ENCODE results near the gene RPP21. TPM values are rescaled to one million over a fixed set of nuclear protein-coding genes. Genes with fewer than 3 reads are reported as not detected.

The RPP21 gene
- total RNA-seq (2022) = 44.2 and 47.5 TPM in 2 replicates
- Bru-seq, nascent RNA = percentile 76 among the genes with signal in this experiment
- BruChase-seq, experiment 1, labeled RNA remaining after a 2-hour chase = percentile 81 among the genes with signal in this experiment
- BruChase-seq, experiment 2, labeled RNA remaining after a 6-hour chase = percentile 94 among the genes with signal in this experiment
- long read RNA-seq, transcript RPP21-221 (4 exons, 594 nt) = minor isoform, 14 of 68 reads
- long read RNA-seq, transcript RPP21-226 (4 exons, 621 nt) = minor isoform, 6 of 68 reads
- long read RNA-seq, transcript RPP21-224 (5 exons, 525 nt) = major isoform, 34 of 68 reads
- long read RNA-seq, partial matches to known transcripts = 7 of 68 reads
- long read RNA-seq, other reads (novel, unspliced or antisense) = 6 of 68 reads

DNA sequence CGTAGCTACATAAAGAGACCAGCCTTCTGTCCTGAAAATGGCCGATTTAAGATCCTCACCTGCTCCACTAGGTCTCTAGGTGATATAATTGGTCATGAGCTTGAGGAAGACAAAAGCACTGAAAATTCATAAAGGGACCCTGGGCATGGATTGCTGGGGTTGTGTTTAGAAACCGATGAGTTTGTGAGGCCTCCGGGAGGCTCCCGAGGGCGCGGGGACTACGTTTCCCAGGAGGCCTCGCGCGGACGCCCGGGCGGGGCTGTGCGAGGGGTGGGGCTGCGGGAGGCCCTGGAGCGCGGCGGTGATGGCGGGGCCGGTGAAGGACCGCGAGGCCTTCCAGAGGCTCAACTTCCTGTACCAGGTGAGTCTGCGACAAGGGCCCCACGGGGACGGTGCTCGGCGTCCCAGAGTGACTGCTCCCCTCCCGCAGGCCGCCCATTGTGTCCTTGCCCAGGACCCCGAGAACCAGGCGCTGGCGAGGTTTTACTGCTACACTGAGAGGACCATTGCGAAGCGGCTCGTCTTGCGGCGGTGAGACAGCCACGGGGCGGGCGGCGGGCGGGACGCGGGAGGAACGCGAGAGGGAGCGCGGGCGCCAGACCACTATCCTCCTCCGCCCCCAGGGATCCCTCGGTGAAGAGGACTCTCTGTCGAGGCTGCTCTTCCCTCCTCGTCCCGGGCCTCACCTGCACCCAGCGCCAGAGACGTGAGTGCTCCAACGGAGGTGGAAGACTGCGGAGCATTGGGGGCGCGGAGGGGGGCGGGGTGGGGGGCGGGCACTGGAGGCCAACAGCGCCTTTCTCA, at the start of gene RPP21:
Gene RPP21 (plus strand): TSS at position 289 of the 804 bp plus-strand sequence. CDS start 16 bp downstream, at position 305.
- H3K27me3 ChIP-seq (replicated peaks; ENCODE audit: control insufficient read depth, insufficient read depth, low read length) = no peaks in the 10 kb centered on the region
- POLR2A ChIA-PET = interaction anchor here (1.0 kb wide), 1 partner anchor 19 kb away, joined by 3 read pairs; no protein-coding TSS in a partner anchor
- CTCF ChIA-PET = interaction anchor here (0.9 kb wide), 1 partner anchor 19 kb away, joined by 3 read pairs; no protein-coding TSS in a partner anchor
- Mint-ChIP-seq H3K27ac (ENCODE audit: unreplicated experiment) (peak within 1 kb of the TSS; percentile 65), H3K4me1 (ENCODE audit: low read depth, unreplicated experiment) (peaks cover 6% of the 10 kb centered on the region), H3K27me3 (ENCODE audit: insufficient read depth, unreplicated experiment) (no peaks in the 10 kb centered on the region), H3K36me3 (ENCODE audit: insufficient read depth, unreplicated experiment) (peaks cover 2% of the 10 kb centered on the region), H3K4me3 (ENCODE audit: unreplicated experiment) (peak within 1 kb of the TSS; percentile 78), H3K9me3 (ENCODE audit: unreplicated experiment) (no peaks in the 10 kb centered on the region)
- TF ChIP-seq, protein P1, sequence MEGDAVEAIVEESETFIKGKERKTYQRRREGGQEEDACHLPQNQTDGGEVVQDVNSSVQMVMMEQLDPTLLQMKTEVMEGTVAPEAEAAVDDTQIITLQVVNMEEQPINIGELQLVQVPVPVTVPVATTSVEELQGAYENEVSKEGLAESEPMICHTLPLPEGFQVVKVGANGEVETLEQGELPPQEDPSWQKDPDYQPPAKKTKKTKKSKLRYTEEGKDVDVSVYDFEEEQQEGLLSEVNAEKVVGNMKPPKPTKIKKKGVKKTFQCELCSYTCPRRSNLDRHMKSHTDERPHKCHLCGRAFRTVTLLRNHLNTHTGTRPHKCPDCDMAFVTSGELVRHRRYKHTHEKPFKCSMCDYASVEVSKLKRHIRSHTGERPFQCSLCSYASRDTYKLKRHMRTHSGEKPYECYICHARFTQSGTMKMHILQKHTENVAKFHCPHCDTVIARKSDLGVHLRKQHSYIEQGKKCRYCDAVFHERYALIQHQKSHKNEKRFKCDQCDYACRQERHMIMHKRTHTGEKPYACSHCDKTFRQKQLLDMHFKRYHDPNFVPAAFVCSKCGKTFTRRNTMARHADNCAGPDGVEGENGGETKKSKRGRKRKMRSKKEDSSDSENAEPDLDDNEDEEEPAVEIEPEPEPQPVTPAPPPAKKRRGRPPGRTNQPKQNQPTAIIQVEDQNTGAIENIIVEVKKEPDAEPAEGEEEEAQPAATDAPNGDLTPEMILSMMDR (IDR thresholded peaks at IDR 0.05; ENCODE audit: insufficient read depth in 1 of 2, low read depth in 1 of 2, low read length in 1 of 2, severe bottlenecking in 1 of 2, unreplicated experiment in 1 of 2) = no peak
- no peaks in the 10 kb centered on the region for H3K4me1 ChIP-seq
- intact Hi-C loops (cut with micrococcal nuclease; ENCODE audit: unreplicated experiment) = loop anchor here (1.0 kb wide), 1 partner anchor 126 kb away; no protein-coding TSS in a partner anchor
- H3K36me3 ChIP-seq (ENCODE audit: control insufficient read depth, insufficient read depth, low read length) = peaks cover 1% of the 10 kb centered on the region
- BruUV-seq (replicated peaks) = no TSS peak
- no peaks in the 10 kb centered on the region for H3K9me3 ChIP-seq
- peak within 1 kb of the TSS; percentile 98 for H3K4me3 ChIP-seq (ENCODE audit: low read depth, low read length)
- DNase-seq = peak; percentile 85 to 91

DNA sequence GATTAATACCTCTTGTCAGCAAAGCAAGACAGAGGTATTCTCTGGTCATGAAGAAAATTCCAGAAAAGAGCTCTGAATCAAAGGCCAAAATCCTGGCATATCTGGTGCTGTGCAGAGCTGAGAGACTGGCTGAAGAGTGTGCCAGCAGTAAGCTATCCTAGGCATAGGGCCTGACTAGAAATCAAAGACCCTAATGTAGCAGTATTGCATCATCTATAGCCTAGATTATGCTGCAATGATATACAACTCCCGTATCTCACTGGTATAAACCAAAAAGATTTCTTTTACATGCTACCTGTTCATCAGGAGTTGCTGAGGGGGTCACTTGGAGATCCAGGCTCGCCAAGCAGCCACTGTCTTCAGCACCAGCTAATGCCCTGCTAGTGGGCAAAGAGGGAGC, 49.1 kb upstream of the RPP21 start:
- Histone ChIP-seq H3K27me3 (replicated peaks; ENCODE audit: control insufficient read depth, insufficient read depth, low read length) (no peaks in the 10 kb centered on the region), H3K36me3 (ENCODE audit: control insufficient read depth, insufficient read depth, low read length) (no peaks in the 10 kb centered on the region; the same call in 1 of the 2 replicates), H3K4me3 (ENCODE audit: low read depth, low read length) (no peak overlapping the region), H3K4me1 (no peaks in the 10 kb centered on the region), H3K9me3 (peaks cover 6% of the 10 kb centered on the region; the same call in 1 of the 2 replicates)
- H3K27me3 Mint-ChIP-seq (ENCODE audit: insufficient read depth, unreplicated experiment) = no peaks in the 10 kb centered on the region
- peaks cover 9% of the 10 kb centered on the region for H3K9me3 Mint-ChIP-seq (ENCODE audit: unreplicated experiment)
- POLR2A ChIA-PET = no interaction called here
- intact Hi-C loops (cut with micrococcal nuclease; ENCODE audit: unreplicated experiment) = no loop called here
- no peak overlapping the region for H3K27ac Mint-ChIP-seq (ENCODE audit: unreplicated experiment)
- CTCF ChIA-PET = no interaction called here
- no peak overlapping the region for H3K4me3 Mint-ChIP-seq (ENCODE audit: unreplicated experiment)
- no TSS peak for BruUV-seq (replicated peaks)
- no peaks in the 10 kb centered on the region for H3K4me1 Mint-ChIP-seq (ENCODE audit: low read depth, unreplicated experiment)
- peaks cover 43% of the 10 kb centered on the region for H3K36me3 Mint-ChIP-seq (ENCODE audit: insufficient read depth, unreplicated experiment)
- DNase-seq = no peak
- TF ChIP-seq, protein P1 (IDR thresholded peaks at IDR 0.05; ENCODE audit: insufficient read depth in 1 of 2, low read depth in 1 of 2, low read length in 1 of 2, severe bottlenecking in 1 of 2, unreplicated experiment in 1 of 2) = no peak

DNA sequence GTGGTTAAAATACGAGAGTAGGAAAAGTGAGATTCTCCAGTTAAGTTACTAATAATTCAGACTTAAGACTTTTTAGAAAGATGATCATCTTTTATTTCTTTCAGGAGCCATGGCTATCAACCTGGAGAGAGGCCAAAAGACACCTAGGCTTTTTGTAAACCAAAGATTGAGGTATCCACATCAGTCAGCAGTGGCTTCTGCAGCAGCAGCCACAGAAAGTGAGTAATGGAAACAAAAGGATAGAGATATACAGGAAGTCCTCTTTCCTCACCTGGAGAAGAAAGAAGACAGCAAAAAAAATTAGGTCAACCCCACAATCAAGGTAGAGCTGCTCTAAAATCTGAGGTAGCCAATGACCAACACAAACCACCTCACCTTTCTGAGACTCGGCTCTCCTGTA, 41.0 kb upstream of the RPP21 start:
- H3K9me3 ChIP-seq = peaks cover 11% of the 10 kb centered on the region; the same call in 1 of the 2 replicates
- Mint-ChIP-seq H3K36me3 (ENCODE audit: insufficient read depth, unreplicated experiment) (peaks cover 61% of the 10 kb centered on the region), H3K4me3 (ENCODE audit: unreplicated experiment) (no peak overlapping the region), H3K27me3 (ENCODE audit: insufficient read depth, unreplicated experiment) (no peaks in the 10 kb centered on the region), H3K4me1 (ENCODE audit: low read depth, unreplicated experiment) (no peaks in the 10 kb centered on the region), H3K27ac (ENCODE audit: unreplicated experiment) (no peak overlapping the region), H3K9me3 (ENCODE audit: unreplicated experiment) (peaks cover 19% of the 10 kb centered on the region)
- DNase-seq = no peak
- H3K27me3 ChIP-seq (replicated peaks; ENCODE audit: control insufficient read depth, insufficient read depth, low read length) = no peaks in the 10 kb centered on the region
- ChIA-PET POLR2A (no interaction called here), CTCF (no interaction called here)
- no peaks in the 10 kb centered on the region for H3K4me1 ChIP-seq
- intact Hi-C loops (cut with micrococcal nuclease; ENCODE audit: unreplicated experiment) = no loop called here
- peaks cover 5% of the 10 kb centered on the region for H3K36me3 ChIP-seq (ENCODE audit: control insufficient read depth, insufficient read depth, low read length)
- no peak overlapping the region for H3K4me3 ChIP-seq (ENCODE audit: low read depth, low read length)
- TF ChIP-seq, protein P1 (IDR thresholded peaks at IDR 0.05; ENCODE audit: insufficient read depth in 1 of 2, low read depth in 1 of 2, low read length in 1 of 2, severe bottlenecking in 1 of 2, unreplicated experiment in 1 of 2) = no peak
- no TSS peak for BruUV-seq (replicated peaks)

Measured in Caco-2 (cell line).